Iris pigment epithelial cell (primary cell): ENCODE data around the gene IFFO2.

Experiments used
- DNase-seq: peaks from one replicate; pipeline ENCODE4 v3.0.0-alpha.2; 2011; ENCODE audit warnings: low read depth

The IFFO2 gene

DNA sequence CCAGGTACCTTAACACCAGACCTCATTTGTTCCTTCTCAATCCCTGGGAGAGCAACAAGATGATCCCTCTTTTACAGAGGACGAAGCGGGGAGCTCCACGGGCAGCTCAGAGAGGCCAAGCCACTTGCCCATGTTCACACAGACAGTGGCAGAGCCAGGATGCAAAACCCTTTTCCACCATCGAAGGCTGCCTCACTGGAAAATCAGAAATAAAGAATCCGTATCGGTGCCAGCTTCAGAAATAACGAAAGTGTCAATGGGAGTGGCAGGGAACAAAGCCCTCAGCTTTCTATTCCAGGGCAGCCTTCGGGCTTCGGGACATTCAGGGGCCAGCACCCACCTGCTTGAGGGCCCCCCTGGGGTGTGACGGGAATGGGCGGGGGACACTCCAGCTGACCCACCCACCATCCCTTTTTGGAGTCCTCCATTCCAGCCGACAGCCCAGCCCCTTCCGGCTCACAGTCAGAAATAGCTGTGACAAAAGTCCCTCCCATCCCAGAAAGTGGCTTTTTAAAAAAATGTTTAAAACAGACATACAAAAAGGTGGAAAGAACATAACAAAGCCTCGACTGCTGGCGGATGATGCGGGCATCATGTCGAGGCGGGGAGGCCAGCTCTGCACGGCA lies 6.0 kb downstream of the IFFO2 start:
- no peak for DNase-seq

DNA sequence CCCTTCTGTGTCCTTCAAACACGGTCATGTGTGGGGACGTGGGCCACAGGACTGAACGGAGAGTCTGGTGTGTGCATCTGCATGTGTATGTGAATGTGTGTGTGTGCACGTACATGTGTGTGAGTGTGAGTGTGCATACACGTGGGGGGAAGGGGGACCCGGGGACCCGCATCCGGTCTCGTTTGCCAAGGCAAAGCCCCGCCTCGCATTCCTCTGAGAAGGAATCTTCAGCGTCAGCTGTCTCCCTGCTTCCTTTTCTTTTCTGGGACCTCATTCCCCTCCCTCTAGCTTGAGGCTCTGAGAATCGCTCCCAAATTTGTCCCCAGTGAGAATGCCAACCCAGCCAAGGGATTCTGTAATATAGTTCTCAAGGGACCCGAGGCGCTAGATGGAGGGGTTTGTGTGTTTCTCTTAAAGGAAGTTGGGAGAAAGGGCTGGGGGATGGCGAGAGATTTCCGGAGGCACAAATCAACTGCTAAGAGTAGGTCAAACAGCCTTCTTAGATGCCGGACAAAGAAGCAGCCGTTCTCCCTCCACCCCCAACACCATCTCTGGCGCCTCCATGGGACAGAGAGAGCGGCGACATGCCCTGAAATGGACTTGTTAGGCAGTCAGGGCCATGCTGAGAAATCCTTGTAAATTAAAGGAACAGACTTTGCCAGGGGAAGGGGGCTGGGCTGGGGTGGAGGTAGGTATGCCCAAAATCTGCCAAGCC lies 6.6 kb downstream of the IFFO2 start:
- peak; percentile 44 for DNase-seq

DNA sequence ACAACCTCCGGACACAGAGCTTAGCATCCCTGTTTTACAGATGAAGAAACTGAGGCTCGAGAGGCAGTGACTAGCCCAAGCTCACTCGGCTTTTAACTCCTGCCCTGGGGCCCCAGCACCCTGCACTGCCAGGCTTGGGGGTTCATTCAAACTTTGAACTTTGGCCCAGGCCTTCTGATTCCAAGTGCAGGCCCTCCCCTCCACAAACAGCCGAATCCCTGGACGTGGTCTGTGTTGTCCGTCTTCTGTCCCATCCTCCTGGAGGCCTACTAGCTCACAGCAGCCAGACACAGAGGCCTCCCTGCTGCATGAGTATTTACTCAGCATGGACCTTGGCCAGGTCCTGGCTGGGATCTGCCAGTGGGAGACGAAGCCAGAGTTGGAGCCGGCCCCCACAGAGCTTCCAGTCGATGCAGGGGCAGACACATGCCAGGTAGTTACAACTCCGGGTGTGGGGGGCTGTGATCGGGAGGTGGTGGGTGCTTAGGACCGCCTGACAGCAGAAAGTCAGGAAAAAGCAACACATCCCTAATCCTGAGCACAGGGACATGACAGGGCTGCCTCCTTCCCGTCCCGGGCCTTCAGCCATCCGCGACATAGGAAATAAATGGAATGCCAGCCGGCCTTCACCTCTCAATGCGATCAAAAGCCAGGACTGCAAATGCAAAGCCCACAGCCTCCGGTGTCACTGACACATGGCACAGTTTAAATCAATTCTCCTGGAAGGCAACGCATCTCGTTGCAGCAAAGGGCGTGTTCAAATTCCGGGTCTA lies 7.4 kb downstream of the IFFO2 start:
- DNase-seq: peak; percentile 78

- DNase-seq: peak; percentile 43
These were observed 8.2 kb downstream of the IFFO2 start for GRCh38 chr1:18948048-18948912.

DNA sequence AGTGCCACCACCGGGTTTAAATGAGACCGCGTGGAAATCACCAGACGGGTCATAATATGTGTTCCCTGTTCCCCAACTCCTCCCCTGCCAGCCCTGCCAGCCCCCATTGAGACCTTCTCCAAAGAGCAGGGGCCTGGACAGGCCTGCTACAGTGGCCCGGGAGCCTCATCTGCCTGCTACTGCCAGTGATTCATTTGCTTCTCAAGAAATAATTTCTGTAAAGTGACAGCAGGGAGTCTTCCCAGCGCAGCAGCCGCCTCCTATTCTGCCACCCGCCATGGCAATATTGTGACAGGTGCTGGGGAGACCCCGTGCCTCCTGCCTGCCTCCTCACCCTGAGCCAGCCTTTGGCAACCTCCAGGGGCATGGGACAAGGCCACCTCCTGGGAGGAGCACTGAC lies 8.9 kb downstream of the IFFO2 start:
- DNase-seq: no peak

GRCh38 chr1:18946550-18947381 lies 9.7 kb downstream of the IFFO2 start:
- no peak for DNase-seq

DNA sequence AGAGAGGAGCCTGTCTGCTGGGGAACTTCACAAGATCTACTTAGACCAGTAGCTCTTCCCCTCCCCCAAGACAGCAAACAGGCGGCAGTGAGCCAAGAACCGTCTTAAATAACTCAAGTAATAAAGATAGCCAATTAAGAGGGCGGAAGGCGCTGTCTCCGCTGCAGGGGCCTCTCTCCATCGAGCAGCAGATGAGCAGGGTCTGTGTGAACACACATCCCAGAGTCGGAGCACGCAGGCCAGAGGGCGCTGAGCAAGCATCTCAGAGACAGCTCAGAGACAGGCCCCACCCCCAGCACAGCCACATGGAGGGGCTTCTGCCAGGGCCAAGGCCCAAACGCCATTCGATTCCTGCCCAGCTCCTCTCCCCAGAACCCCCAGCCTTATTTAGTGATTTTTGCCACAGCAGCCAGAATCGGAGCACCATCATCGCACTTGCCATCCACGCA lies 11.1 kb downstream of the IFFO2 start:
- peak; percentile 58 for DNase-seq

- DNase-seq: no peak
These were observed 11.7 kb downstream of the IFFO2 start for GRCh38 chr1:18944810-18945209.

GRCh38 chr1:18943914-18944572 lies 12.4 kb downstream of the IFFO2 start:
- DNase-seq: no peak

DNA sequence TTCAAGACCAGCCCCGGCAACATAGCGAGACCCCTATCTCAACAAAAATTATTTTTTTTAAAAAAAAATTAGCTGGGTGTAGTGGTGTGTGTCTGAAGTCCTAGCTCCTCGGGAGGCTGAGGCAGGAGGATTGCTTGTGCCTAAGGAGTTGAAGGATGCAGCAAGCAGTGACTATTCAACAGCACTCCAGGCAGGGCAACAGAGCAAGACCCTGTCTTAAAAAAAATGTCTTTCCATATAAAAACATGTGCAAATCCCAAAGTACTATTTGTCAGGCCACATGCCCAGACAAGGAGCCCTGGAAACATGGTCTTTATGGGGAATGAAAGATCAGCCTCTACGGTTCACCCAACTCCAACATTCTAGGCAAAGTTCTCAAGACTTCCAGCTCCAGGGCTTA lies 13.3 kb downstream of the IFFO2 start:
- no peak for DNase-seq

- DNase-seq: no peak
These were observed 14.1 kb downstream of the IFFO2 start for GRCh38 chr1:18942340-18942739.

- peak; percentile 82 for DNase-seq
These were observed 15.0 kb downstream of the IFFO2 start for GRCh38 chr1:18941221-18942141.

DNA sequence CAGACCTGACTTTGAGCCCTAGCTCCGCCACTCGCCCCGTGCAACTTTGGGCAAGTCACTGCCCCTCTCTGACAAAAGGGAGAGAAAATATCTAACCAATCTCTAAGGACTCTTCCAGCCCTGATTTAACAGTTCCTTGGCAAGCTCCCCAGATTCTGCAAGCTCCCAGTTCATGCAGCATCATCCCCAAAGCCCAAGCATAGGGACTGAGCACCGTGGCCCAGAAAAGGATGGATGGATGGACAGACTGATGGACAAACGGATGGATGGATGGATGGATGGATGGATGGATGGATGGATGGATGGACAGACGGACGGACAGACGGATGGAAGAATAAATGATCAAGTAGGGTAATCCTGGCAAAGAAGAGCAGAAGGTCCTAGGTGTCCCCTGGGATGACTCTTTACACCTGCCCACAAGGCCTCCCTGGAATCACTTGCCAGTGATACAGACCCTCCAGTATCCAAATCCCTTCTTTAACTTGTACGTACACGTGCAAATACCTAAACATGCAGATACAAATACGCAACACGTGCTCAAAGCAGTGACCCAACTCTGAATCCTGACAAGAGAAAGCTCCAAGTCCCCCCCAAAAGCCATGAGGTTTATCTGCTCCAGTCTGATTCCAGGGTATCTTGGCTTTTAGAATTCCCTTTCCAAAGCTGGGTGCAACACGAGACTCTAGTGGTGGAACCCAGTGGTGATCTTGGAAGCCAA lies 16.0 kb downstream of the IFFO2 start:
- peak; percentile 33 for DNase-seq

DNA sequence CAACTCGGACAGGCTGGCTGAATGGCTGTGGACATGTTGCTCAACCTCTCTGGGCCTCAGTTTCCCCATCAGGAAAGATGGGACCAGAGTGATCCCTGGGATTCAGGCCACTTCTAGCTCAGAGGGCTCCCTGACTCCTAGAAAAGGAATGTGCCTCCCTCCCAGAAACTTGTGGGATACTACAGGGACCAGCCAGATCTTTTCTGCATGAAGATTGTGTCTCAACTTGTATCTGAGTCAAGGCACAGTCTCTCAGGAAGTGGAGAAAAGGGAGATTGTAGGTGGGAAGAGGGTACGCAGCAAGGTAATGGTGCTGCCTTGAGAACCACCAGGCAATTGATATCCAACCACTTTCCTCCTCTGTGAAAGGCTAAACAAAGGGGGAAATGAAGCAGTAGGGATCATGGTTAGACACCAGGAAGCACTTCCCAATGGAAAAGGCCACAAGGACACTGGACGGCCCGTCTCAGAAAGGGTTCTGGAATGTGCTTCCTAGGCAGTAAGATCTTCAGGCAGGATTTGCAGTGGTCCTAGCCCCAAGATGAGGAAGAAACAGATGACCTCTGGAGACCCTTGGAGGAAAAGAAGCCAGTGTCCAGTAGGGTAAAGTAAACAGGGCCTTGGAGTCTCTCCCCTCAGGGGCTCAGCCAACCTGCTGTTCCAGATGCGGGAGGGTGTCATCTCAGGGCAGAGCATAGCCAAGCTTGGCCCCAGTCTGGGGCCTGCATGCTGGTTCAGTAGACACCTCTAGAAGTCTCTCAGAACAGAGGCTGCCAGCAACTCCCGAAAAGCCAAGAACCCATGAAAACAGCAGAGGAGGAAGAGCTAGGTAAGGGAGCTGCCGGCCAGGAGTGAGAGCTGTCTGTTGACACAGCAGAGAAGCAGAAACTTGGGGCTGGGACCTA lies 16.8 kb downstream of the IFFO2 start:
- DNase-seq: no peak

- no peak for DNase-seq
These were observed 17.8 kb downstream of the IFFO2 start for GRCh38 chr1:18938707-18939070.

- peak; percentile 32 for DNase-seq
These were observed 18.3 kb downstream of the IFFO2 start for GRCh38 chr1:18938008-18938706.

- no peak for DNase-seq
These were observed 18.9 kb downstream of the IFFO2 start for GRCh38 chr1:18937539-18937938.
